D721Med (cell line): ENCODE measurements around the gene LGALS3BP.

Experiments used
- DNase-seq: peaks from one replicate; pipeline ENCODE4 v3.0.0; 2011; ENCODE audit warnings: low spot score; ENCODE audit not compliant: insufficient read length
- FAIRE-seq: peaks from 2 replicates; lab custom pipeline; 2011; peaks lifted over from hg19 to GRCh38; lab: Jason Lieb, UNC
- TF ChIP-seq, protein P1 (sequence below): IDR thresholded peaks from 2 replicates; pipeline ENCODE4 v1.5.1; 2012; ENCODE audit warnings: mild to moderate bottlenecking, control low read depth; ENCODE audit not compliant: insufficient read depth; ENCODE audit errors: missing control alignments

The LGALS3BP gene

DNA sequence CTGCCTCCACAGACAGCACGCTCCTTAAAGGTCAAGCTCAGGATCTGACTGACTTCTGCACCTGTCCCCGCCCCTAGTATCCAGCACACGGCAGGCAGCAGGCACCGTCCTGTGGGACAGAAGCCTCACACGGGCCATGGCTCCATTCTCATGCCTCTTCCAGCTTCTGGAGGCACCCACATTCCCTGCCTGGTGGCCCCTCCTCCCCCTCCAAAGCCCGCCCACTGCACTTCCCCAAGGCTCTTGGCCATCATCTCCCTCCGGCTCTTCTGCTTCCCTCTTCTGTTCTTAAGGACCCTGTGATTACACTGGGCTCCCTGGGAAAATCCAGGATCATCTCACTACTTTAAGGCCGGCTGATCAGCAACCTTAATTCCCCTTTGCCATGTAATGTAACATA, 26.3 kb upstream of the LGALS3BP start:
- TF ChIP-seq, protein P1, sequence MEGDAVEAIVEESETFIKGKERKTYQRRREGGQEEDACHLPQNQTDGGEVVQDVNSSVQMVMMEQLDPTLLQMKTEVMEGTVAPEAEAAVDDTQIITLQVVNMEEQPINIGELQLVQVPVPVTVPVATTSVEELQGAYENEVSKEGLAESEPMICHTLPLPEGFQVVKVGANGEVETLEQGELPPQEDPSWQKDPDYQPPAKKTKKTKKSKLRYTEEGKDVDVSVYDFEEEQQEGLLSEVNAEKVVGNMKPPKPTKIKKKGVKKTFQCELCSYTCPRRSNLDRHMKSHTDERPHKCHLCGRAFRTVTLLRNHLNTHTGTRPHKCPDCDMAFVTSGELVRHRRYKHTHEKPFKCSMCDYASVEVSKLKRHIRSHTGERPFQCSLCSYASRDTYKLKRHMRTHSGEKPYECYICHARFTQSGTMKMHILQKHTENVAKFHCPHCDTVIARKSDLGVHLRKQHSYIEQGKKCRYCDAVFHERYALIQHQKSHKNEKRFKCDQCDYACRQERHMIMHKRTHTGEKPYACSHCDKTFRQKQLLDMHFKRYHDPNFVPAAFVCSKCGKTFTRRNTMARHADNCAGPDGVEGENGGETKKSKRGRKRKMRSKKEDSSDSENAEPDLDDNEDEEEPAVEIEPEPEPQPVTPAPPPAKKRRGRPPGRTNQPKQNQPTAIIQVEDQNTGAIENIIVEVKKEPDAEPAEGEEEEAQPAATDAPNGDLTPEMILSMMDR = no peak
- no peak for FAIRE-seq
- no peak for DNase-seq

GRCh38 chr17:79005063-79005861, 25.5 kb upstream of the LGALS3BP start:
- no peak for DNase-seq
- FAIRE-seq = no peak
- TF ChIP-seq, protein P1 = no peak

DNA sequence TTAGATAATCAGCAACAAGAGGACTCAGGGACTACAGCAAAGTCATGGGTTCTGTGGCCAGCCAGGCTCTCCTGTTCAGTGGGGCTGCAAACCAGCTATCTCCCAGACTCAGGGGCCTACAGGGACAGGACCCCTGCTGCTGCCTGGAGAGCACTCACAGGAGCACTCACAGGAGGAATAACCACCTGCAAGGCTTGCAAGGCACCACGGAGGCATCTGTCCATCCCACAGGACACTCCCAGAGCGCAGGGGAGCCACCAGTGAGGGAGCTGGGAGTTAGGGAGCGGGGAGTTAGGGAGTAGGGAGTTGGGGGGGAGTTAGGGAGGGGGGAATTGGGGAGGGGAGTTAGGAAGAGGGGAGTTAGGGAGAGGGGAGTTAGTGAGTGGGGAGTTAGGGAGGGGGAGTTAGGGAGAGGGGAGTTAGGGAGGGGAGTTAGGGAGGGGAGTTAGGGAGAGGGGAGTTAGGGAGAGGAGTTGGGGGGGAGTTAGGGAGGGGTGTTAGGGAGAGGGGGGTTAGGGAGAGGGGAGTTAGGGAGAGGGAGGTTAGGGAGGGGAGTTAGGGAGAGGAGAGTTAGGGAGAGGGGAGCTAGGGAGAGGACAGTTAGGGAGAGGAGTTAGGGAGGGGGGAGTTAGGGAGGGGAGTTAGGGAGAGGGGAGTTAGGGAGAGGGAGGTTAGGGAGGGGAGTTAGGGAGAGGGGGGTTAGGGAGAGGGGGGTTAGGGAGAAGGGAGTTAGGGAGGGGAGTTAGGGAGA, 24.1 kb upstream of the LGALS3BP start:
- DNase-seq (no peak), FAIRE-seq (no peak)
- TF ChIP-seq, protein P1 = no peak

- FAIRE-seq = no peak
- no peak for DNase-seq
- TF ChIP-seq, protein P1 = no peak
Observed at GRCh38 chr17:79002796-79003593, 23.3 kb upstream of the LGALS3BP start.

DNA sequence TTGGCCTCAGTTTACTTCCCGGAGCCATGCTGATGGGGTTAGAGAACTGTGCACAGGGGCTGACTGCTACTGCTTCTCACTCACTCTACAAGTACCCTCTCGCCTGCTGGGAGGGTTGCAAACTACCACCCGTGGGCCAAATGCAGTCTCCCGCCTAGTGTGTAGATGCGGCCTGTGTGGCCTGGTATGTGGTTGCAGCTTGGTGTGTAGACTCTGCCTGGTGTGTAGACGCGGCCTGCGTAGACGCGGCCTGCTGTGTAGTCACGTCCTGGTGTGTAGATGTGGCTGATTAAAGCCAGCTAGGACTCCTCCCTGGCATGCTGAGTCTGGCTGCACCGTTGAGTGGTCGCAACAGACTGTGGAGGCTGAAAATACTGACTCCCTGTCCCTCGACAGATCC, 22.6 kb upstream of the LGALS3BP start:
- TF ChIP-seq, protein P1 = no peak
- FAIRE-seq = no peak
- DNase-seq = no peak

DNA sequence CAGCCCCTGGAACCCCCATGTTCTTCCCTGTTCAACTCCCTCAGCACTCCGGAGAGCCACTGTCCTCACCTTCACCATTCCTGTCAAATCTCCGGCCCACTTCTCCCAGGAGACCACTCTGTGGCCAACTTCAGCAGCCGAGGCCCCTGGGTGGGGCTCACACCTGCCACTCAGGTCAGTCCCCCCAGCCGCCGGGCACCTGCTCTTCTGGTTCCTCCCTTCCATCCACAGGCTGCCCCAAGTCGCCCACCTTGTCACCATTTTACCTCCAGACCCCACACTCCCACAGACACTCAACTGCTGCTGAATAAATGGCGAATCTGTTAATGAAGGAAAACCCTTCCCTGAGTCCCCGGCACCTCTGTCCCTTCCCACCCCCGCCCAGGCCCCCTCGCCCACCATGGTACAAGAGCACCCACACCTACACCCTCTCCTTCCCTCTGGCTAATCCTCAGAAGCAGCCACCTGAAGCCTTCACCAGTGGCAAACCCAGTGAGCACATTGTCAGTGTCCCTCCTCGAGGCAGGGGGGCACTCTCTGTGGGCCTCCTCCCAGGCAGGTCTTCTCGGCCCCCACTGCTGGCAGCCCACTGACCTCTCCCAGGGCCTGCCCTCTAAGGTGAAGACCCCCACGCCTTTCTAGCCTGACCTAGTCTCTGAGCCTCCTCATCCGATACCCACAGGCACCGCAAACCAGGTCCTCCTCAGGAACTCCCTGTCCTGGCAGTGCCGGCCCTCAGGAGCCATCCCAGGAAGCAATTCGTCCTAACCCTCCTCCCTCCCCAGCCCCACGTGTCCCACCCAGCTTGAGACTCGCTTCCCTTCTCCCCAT, 21.7 kb upstream of the LGALS3BP start:
- no peak for DNase-seq

More for the DNA sequence above, 21.7 kb upstream of the LGALS3BP start:
- TF ChIP-seq, protein P1 = no peak
- FAIRE-seq = no peak
